Testis (tissue), 2 donors: Measurements from ENCODE around the gene AGBL4.

ENCODE experiments used
- CTCF ChIP-seq, 3 experiments: fragments of 450-650 bp in 2 of 3; fragments of 200-600 bp in 1 of 3; sonication (generic) in 1 of 3; IDR thresholded peaks; one replicate each; pipeline ENCODE4 v1.5.1; 2016 to 2019; ENCODE audit warnings: antibody characterized with exemption in 3 of 3, mild to moderate bottlenecking in 2 of 3, moderate library complexity in 1 of 3
- POLR2A ChIP-seq: fragments of 450-650 bp; IDR thresholded peaks from one replicate; pipeline ENCODE4 v1.6.1; 2017; ENCODE audit warnings: antibody characterized with exemption, mild to moderate bottlenecking, moderate library complexity

DNA sequence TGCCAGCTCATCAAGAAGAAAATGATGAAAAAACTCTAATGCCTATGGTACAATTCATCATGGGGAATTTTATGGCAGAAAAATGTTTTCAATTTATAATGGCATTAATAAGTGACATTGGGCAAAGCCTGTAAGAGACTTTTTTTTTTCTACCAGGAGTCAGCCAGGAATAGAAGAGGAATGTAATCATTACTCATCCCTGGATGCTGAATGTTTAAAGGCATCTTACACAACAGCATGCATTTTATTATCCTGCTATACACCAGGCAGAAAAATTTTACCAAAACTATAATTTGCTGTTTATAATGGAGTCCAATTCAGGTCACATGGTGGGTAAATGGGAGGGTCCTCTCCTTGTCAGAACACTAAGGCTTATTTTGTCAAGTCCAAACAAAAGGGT, 1057.2 kb downstream of the AGBL4 start:
- TF ChIP-seq CTCF (IDR thresholded peaks at IDR 0.05), result no peak
- no peak for TF ChIP-seq POLR2A
